ENCODE data around the gene MYO5A. TPM values are rescaled to one million over a fixed set of nuclear protein-coding genes. Genes with fewer than 3 reads are reported as not detected.

Gene MYO5A
- total RNA-seq, 1 experiment from 2014 or later = 29.2 TPM

DNA sequence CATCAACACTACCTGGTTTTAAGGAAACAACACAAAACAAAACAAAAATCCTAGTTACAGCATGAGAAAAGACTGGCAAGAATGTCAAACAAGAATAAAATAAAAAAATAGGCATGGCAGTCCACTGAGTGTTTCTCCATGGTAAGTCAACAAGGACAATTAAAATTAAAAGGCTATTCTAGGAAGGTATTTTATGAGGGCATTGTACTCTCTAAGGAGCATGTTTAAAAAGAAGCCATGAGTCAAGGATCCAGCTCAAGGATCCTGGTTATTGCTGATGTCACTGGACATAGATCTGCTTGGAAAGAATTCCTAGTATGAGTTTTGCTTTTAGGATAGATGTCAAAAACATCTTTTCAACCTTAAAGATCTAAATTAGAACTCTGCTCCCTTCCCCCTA is 106.7 kb downstream of the MYO5A start (continued):
- no peak for TF ChIP-seq ARID4B (CRISPR knock-in tag; IDR thresholded peaks at IDR 0.05; ENCODE audit: borderline replicate concordance)
- no peak for TF ChIP-seq IRF2 (CRISPR knock-in tag; IDR thresholded peaks at IDR 0.05; ENCODE audit: borderline replicate concordance, low read depth)
- no peak for TF ChIP-seq SMAD3 (CRISPR knock-in tag; IDR thresholded peaks at IDR 0.05; ENCODE audit: borderline replicate concordance)
- no peak for TF ChIP-seq CREB1 (CRISPR knock-in tag; IDR thresholded peaks at IDR 0.05)
- no peak for TF ChIP-seq MXD4 (CRISPR knock-in tag; IDR thresholded peaks at IDR 0.05; ENCODE audit: borderline replicate concordance)
- TF ChIP-seq ZNF317 (CRISPR knock-in tag; IDR thresholded peaks at IDR 0.05; ENCODE audit: borderline replicate concordance, low read depth) = no peak
- TF ChIP-seq FOXJ3 (CRISPR knock-in tag; IDR thresholded peaks at IDR 0.05; ENCODE audit: borderline replicate concordance) = no peak
- no peak for TF ChIP-seq CREM (CRISPR knock-in tag; IDR thresholded peaks at IDR 0.05)
- TF ChIP-seq PRRX2 (CRISPR knock-in tag; IDR thresholded peaks at IDR 0.05) = no peak
- TF ChIP-seq, protein P1, sequence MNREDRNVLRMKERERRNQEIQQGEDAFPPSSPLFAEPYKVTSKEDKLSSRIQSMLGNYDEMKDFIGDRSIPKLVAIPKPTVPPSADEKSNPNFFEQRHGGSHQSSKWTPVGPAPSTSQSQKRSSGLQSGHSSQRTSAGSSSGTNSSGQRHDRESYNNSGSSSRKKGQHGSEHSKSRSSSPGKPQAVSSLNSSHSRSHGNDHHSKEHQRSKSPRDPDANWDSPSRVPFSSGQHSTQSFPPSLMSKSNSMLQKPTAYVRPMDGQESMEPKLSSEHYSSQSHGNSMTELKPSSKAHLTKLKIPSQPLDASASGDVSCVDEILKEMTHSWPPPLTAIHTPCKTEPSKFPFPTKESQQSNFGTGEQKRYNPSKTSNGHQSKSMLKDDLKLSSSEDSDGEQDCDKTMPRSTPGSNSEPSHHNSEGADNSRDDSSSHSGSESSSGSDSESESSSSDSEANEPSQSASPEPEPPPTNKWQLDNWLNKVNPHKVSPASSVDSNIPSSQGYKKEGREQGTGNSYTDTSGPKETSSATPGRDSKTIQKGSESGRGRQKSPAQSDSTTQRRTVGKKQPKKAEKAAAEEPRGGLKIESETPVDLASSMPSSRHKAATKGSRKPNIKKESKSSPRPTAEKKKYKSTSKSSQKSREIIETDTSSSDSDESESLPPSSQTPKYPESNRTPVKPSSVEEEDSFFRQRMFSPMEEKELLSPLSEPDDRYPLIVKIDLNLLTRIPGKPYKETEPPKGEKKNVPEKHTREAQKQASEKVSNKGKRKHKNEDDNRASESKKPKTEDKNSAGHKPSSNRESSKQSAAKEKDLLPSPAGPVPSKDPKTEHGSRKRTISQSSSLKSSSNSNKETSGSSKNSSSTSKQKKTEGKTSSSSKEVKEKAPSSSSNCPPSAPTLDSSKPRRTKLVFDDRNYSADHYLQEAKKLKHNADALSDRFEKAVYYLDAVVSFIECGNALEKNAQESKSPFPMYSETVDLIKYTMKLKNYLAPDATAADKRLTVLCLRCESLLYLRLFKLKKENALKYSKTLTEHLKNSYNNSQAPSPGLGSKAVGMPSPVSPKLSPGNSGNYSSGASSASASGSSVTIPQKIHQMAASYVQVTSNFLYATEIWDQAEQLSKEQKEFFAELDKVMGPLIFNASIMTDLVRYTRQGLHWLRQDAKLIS (CRISPR knock-in tag; IDR thresholded peaks at IDR 0.05; ENCODE audit: borderline replicate concordance) = no peak

DNA sequence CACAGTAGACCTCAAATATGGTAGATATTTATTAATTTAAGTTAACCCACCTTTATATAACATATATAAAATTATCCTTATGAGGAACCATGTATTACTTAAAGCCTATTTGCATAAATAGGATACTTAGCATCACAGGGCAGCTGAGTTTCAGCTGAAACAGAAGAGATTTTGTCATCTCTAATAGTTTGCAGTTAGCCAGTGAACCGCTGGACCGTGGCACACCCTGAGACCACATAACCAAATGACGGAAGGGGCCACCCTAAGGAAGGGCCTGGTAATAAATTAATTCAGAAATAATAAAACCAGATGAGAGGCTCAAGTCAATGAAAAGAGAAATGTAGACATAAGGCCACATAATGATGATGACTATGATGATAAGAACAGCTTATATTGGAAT is 107.7 kb downstream of the MYO5A start:
- ChIA-PET CTCF (no interaction called here), POLR2A (no interaction called here)
- Mint-ChIP-seq H3K27me3 (ENCODE audit: low read depth) (no peaks in the 10 kb centered on the region), H3K4me1 (no peaks in the 10 kb centered on the region), H3K27ac (no peak overlapping the region), H3K4me3 (no peak overlapping the region), H3K36me3 (0 out of 2 replicates have a peak, but pooled peaks cover 3% of the 10 kb centered on the region), H3K9me3 (no peaks in the 10 kb centered on the region)
- ATAC-seq (no peak), DNase-seq (ENCODE audit: low spot score) (no peak)
- no peak for TF ChIP-seq ATF2 (CRISPR knock-in tag; IDR thresholded peaks at IDR 0.05; ENCODE audit: borderline replicate concordance, low read depth)
- TF ChIP-seq, protein P2, sequence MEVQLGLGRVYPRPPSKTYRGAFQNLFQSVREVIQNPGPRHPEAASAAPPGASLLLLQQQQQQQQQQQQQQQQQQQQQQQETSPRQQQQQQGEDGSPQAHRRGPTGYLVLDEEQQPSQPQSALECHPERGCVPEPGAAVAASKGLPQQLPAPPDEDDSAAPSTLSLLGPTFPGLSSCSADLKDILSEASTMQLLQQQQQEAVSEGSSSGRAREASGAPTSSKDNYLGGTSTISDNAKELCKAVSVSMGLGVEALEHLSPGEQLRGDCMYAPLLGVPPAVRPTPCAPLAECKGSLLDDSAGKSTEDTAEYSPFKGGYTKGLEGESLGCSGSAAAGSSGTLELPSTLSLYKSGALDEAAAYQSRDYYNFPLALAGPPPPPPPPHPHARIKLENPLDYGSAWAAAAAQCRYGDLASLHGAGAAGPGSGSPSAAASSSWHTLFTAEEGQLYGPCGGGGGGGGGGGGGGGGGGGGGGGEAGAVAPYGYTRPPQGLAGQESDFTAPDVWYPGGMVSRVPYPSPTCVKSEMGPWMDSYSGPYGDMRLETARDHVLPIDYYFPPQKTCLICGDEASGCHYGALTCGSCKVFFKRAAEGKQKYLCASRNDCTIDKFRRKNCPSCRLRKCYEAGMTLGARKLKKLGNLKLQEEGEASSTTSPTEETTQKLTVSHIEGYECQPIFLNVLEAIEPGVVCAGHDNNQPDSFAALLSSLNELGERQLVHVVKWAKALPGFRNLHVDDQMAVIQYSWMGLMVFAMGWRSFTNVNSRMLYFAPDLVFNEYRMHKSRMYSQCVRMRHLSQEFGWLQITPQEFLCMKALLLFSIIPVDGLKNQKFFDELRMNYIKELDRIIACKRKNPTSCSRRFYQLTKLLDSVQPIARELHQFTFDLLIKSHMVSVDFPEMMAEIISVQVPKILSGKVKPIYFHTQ (CRISPR knock-in tag; IDR thresholded peaks at IDR 0.05) = no peak
- no peak for TF ChIP-seq NR3C1 (CRISPR knock-in tag; conservative IDR thresholded peaks at IDR 0.05; ENCODE audit: low read depth)
- no peak for TF ChIP-seq CREB1 (CRISPR knock-in tag; IDR thresholded peaks at IDR 0.05)
- TF ChIP-seq, protein P3, sequence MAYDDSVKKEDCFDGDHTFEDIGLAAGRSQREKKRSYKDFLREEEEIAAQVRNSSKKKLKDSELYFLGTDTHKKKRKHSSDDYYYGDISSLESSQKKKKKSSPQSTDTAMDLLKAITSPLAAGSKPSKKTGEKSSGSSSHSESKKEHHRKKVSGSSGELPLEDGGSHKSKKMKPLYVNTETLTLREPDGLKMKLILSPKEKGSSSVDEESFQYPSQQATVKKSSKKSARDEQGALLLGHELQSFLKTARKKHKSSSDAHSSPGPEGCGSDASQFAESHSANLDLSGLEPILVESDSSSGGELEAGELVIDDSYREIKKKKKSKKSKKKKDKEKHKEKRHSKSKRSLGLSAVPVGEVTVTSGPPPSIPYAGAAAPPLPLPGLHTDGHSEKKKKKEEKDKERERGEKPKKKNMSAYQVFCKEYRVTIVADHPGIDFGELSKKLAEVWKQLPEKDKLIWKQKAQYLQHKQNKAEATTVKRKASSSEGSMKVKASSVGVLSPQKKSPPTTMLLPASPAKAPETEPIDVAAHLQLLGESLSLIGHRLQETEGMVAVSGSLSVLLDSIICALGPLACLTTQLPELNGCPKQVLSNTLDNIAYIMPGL (CRISPR knock-in tag; IDR thresholded peaks at IDR 0.05) = no peak
- no peak for TF ChIP-seq CREM (CRISPR knock-in tag; IDR thresholded peaks at IDR 0.05)
- TF ChIP-seq, protein P4, sequence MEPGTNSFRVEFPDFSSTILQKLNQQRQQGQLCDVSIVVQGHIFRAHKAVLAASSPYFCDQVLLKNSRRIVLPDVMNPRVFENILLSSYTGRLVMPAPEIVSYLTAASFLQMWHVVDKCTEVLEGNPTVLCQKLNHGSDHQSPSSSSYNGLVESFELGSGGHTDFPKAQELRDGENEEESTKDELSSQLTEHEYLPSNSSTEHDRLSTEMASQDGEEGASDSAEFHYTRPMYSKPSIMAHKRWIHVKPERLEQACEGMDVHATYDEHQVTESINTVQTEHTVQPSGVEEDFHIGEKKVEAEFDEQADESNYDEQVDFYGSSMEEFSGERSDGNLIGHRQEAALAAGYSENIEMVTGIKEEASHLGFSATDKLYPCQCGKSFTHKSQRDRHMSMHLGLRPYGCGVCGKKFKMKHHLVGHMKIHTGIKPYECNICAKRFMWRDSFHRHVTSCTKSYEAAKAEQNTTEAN (CRISPR knock-in tag; IDR thresholded peaks at IDR 0.05) = no peak
- no peak for TF ChIP-seq SMAD3 (CRISPR knock-in tag; IDR thresholded peaks at IDR 0.05; ENCODE audit: borderline replicate concordance)
- no peak for TF ChIP-seq E2F1 (CRISPR knock-in tag; IDR thresholded peaks at IDR 0.05)
